Melanocyte of skin (primary cell): ENCODE measurements around the gene MYH8. TPM values are rescaled to one million over a fixed set of nuclear protein-coding genes. Genes with fewer than 3 reads are reported as not detected.

Experiments used
- total RNA-seq, 2 donors: library from RNA; depleted of rRNA; stranded (reverse); fragments of >200 nt; gene quantifications; 2 replicates each; pipeline ENCODE4 v1.2.3, GENCODE V29; 2012

MYH8 gene
- not detected for total RNA-seq

DNA sequence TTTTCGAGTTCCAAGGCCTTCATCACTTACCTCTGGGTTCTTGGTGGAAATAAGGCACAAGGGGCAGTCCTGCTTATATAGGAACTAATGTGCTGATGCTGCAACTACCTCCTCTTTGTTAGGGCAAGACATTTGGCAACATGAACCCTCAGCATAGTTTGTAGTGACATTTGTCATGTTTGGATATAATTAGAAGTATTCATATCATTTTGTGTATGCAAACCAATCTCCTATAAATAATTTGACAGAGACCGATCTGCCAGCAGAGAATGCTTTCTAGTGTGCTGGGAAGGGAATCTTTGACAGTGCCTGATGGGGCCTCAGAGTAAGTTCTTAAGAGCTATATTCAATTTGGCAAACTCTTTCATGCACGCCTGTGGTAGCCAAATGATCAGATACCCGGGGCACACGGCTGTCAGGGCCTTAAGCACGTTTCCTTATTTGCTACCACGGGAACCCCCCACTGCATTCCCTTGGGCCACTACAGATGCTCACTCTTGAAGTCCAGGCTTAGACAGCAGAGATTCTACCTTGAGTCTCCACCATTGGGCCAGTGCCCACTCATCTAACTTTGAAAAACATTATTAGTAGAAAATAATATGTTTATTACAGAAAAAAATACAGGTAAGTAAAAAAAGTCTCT is at the start of gene MYH8:
MYH8 (minus strand) TSS at position 51 of the 643 bp plus-strand sequence. CDS start 1,723 bp downstream, outside the sequence.

DNA sequence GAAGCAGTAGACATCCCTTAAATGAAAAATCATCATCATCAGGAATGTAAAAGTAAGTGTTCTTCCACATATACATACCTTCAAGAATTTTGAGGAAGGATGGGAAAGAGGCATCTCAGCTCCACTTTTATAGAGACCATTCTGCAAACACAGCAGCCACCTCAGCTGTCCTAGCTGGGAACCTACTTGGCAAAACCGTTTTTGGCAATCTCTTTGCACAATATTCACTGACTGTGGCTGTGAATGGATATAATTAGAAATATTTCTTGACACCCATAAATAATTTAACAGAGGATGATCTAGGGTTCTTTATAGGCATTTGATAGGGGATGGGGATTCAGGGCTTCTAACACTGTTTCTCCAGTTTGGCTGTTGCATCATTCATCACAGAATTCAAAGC is 47.7 kb upstream of the MYH8 start, which contains the start of gene MYH4:
MYH4 (minus strand) TSS at position 101 of the 400 bp plus-strand sequence. CDS start 2,814 bp downstream, outside the sequence.

DNA sequence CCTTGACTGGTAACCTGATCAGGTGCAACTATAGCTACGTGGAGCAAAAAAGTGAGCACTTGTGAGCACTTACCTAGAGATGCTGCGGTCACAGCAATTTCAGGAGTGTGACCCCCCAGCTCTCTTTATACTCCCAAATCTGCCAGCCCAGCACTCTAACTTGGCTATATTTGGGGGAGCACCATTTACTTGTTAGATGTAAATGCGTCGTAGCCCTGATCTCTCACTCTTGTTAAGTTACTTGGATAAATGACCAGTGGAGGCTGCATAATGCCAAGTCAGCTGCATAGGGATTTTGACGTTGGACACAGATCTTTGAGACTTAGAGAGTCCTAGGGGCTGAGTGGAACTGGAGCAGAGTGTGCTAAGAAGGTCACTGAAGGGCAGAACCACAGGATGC is 48.8 kb downstream of the MYH8 start, which contains the start of gene MYH13:
MYH13 (minus strand) TSS at position 101 of the 400 bp plus-strand sequence. CDS start 8,476 bp downstream, outside the sequence.

Other genes starting within 250 kb of the MYH8 start
- 100 to 1,000 TPM; 226 to 337 TPM for gene GAS7, start 223.3 kb downstream of the MYH8 start, total RNA-seq
- gene MYH13, start 48.9 kb downstream of the MYH8 start, total RNA-seq, result not detected
- not detected for gene MYH4, start 47.6 kb upstream of the MYH8 start, total RNA-seq
- not detected for gene MYH1, start 96.6 kb upstream of the MYH8 start, total RNA-seq
- not detected for gene MYH2, start 127.7 kb upstream of the MYH8 start, total RNA-seq
- under 1 TPM; 0.67 to 0.69 TPM for gene MYH3, start 235.4 kb upstream of the MYH8 start, total RNA-seq